ENCODE data around the gene CSDE1.

Gene CSDE1

GRCh38 chr1:114758256-114758832 lies 560 bp upstream of the CSDE1 start:
- H3K4me3 ChIP-seq (ENCODE audit: low read length), result peak overlapping the region; percentile 99
- peak overlapping the region; percentile 78 for H3K4me2 ChIP-seq (ENCODE audit: low read length)
- no peak for TF ChIP-seq CTCF (IDR thresholded peaks at IDR 0.05; ENCODE audit: low read depth, low read length, poor library complexity, severe bottlenecking)
- TF ChIP-seq EZH2phosphoT487 (IDR thresholded peaks at IDR 0.05; ENCODE audit: borderline replicate concordance, low read length), result no peak
- no peaks in the 10 kb centered on the region for H3K9me2 ChIP-seq (replicated peaks; ENCODE audit: control insufficient read depth, low read length)
- no peaks in the 10 kb centered on the region; the same call in 1 of the 2 replicates for H3F3A ChIP-seq (ENCODE audit: control insufficient read depth, insufficient read depth)
- peaks cover 42% of the 10 kb centered on the region for H3K4me1 ChIP-seq (ENCODE audit: control insufficient read depth, low read length)
- peaks cover 42% of the 10 kb centered on the region for H3K36me3 ChIP-seq (ENCODE audit: control insufficient read depth, low read length)
- H3K27me3 ChIP-seq (ENCODE audit: control insufficient read depth, low read length), result no peaks in the 10 kb centered on the region
- peaks cover 35% of the 10 kb centered on the region for H4K20me1 ChIP-seq (ENCODE audit: control insufficient read depth, insufficient read depth, low read depth, low read length)
- H3K79me2 ChIP-seq (ENCODE audit: control insufficient read depth, low read length), result peaks cover 45% of the 10 kb centered on the region
- H3K9me3 ChIP-seq (ENCODE audit: control insufficient read depth, insufficient read depth, low read length), result no peaks in the 10 kb centered on the region
- H3K27ac ChIP-seq (ENCODE audit: low read depth, low read length), result peak overlapping the region; percentile 89

GRCh38 chr1:114756949-114757454 lies 782 bp downstream of the CSDE1 start:
- Histone ChIP-seq H3K9me3 (ENCODE audit: control insufficient read depth, insufficient read depth, low read length) (no peaks in the 10 kb centered on the region), H3K4me3 (ENCODE audit: low read length) (peak overlapping the region; percentile 99), H3K4me2 (ENCODE audit: low read length) (peak overlapping the region; percentile 78), H3K9me2 (replicated peaks; ENCODE audit: control insufficient read depth, low read length) (no peaks in the 10 kb centered on the region), H4K20me1 (ENCODE audit: control insufficient read depth, insufficient read depth, low read depth, low read length) (peaks cover 43% of the 10 kb centered on the region), H3F3A (ENCODE audit: control insufficient read depth, insufficient read depth) (no peaks in the 10 kb centered on the region; the same call in 1 of the 2 replicates), H3K27me3 (ENCODE audit: control insufficient read depth, low read length) (no peaks in the 10 kb centered on the region), H3K27ac (ENCODE audit: low read depth, low read length) (peak overlapping the region; percentile 6; the same call in 1 of the 2 replicates), H3K79me2 (ENCODE audit: control insufficient read depth, low read length) (peaks cover 58% of the 10 kb centered on the region), H3K36me3 (ENCODE audit: control insufficient read depth, low read length) (peaks cover 54% of the 10 kb centered on the region), H3K4me1 (ENCODE audit: control insufficient read depth, low read length) (peaks cover 50% of the 10 kb centered on the region)
- TF ChIP-seq EZH2phosphoT487 (IDR thresholded peaks at IDR 0.05; ENCODE audit: borderline replicate concordance, low read length) (no peak), CTCF (IDR thresholded peaks at IDR 0.05; ENCODE audit: low read depth, low read length, poor library complexity, severe bottlenecking) (no peak)

- Histone ChIP-seq H3K9me3 (ENCODE audit: control insufficient read depth, insufficient read depth, low read length) (no peaks in the 10 kb centered on the region), H4K20me1 (ENCODE audit: control insufficient read depth, insufficient read depth, low read depth, low read length) (peaks cover 48% of the 10 kb centered on the region), H3F3A (ENCODE audit: control insufficient read depth, insufficient read depth) (no peaks in the 10 kb centered on the region; the same call in 1 of the 2 replicates), H3K27me3 (ENCODE audit: control insufficient read depth, low read length) (no peaks in the 10 kb centered on the region), H3K4me3 (ENCODE audit: low read length) (peak overlapping the region; percentile 99), H3K9me2 (replicated peaks; ENCODE audit: control insufficient read depth, low read length) (no peaks in the 10 kb centered on the region), H3K4me1 (ENCODE audit: control insufficient read depth, low read length) (peaks cover 50% of the 10 kb centered on the region), H3K36me3 (ENCODE audit: control insufficient read depth, low read length) (peaks cover 59% of the 10 kb centered on the region), H3K79me2 (ENCODE audit: control insufficient read depth, low read length) (peaks cover 66% of the 10 kb centered on the region), H3K27ac (ENCODE audit: low read depth, low read length) (0 out of 2 replicates have a peak overlapping the region, but pooled peaks have one; percentile 6), H3K4me2 (ENCODE audit: low read length) (peak overlapping the region; percentile 78)
- TF ChIP-seq CTCF (IDR thresholded peaks at IDR 0.05; ENCODE audit: low read depth, low read length, poor library complexity, severe bottlenecking), result no peak
- no peak for TF ChIP-seq EZH2phosphoT487 (IDR thresholded peaks at IDR 0.05; ENCODE audit: borderline replicate concordance, low read length)
These were observed 1.5 kb downstream of the CSDE1 start for GRCh38 chr1:114756009-114756892.
